Nucleus accumbens (tissue), 56 donors: ENCODE data around the gene FAM110D.
A peak's percentile ranks its signal among the peaks of the same experiment; 100 is the strongest.

ENCODE experiments used
- DNase-seq, 56 donors: peaks; one replicate each; lab custom pipeline; 2025; lab: John Stamatoyannopoulos, UW

Gene FAM110D

DNA sequence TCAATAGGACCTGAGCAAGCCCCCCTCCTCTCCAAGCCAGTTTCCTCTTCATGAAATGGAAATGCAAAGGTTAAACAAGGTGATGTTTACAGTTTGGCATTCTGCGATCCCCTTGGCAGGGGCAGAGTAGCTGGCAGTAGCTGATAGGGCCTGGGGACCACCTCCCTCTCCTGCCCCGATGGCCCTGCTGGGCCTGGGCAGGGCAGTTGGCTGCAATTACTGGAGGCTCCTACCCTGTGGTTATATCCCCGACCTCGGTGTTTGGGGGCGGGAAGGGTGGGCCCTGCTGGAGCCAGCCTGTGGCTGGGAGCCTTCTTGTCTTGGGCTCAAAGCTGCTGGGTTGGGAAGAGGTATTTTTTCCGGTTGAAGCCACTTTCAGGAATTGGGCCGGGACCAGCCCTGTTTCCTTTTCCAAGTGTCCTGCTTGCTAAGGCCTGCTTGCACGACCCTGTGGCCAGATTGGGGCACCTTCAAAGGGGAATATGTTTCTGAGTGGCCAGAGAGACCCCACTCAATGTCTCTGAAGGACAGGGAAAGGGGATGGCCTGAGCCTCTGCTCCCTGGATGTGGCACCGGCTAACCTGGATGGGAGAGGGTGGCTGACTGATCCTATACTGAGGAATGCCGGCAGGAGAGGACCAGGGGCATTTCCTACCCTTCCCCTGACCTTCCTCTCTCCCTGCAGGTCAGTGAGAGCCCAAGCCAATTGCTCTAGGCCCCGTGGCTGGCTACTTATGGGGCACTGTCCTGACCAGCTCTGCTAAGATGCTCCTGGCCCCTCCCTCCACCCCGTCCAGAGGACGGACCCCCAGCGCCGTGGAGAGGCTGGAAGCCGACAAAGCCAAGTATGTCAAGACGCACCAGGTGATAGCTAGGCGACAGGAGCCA, 1.9 kb downstream of the FAM110D start:
- peak in 1 of 56 donors; percentile 41 for DNase-seq

DNA sequence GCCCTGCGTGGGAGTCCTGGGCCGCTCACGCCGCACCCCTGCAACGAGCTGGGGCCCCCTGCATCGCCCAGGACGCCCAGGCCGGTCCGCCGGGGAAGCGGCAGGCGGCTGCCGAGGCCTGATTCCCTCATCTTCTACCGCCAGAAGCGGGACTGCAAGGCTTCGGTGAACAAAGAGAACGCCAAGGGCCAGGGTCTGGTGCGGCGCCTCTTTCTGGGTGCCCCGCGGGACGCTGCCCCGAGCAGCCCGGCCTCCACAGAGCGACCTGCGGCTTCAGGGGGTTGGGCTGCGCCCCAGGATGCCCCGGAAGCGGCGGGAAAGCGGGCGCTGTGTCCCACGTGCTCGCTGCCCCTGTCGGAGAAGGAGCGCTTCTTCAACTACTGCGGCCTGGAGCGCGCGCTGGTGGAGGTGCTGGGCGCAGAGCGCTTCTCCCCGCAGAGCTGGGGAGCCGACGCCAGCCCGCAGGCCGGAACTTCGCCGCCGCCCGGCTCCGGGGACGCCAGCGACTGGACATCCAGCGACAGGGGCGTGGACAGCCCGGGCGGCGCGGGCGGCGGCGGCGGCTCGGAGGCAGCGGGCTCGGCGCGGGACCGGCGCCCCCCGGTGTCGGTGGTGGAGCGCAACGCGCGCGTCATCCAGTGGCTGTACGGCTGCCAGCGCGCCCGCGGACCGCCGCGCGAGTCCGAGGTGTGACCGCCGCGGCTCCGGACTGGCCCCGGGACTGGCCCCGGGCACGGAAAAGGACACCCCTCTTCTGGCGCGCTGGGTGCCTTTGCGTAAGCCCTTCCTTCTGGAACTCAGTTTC, 2.7 kb downstream of the FAM110D start:
- peak in 39 of 56 donors; percentile 12 to 70 (median 42) for DNase-seq

DNA sequence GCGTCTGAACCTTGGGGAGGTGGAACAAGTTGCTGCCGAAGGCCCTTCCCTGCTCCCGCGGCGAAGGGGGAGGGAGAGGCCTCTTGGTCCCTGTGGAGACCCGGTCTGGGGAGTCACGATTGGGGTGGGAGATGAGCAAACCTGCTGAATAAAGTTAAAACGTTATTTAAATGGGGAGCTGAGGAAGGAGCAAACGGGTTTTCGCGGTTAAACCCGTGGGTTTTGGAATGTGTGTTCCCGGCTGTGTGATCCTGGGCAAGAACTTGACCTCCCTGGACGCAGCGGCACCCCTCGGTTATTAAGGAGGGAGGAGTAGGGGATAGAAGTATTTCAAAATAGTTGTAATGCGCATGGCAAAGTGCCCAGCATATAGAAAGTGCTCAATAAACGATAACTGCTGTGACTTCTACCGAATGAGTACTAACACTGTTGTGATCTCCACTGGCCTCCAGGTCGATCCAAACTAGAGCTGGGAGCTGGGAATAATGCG, 3.4 kb downstream of the FAM110D start:
- DNase-seq, result no peak

DNA sequence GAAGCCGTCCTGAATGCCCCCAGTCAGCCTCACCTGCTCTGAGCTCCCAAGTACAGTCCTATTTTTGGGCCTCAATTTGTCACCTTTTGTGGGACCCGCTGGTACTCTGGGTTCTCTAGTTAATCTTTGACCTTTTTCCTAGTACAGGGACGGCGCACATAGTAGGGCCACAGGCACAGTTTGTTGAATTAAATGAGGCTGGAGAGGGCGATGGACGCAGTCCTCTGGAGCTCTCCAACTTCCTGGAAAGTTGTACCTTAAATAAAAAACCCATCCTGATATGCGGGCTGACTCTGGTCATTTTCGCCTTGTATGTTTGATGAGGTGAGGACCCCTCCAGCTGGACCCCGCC, 4.8 kb downstream of the FAM110D start:
- no peak for DNase-seq

DNA sequence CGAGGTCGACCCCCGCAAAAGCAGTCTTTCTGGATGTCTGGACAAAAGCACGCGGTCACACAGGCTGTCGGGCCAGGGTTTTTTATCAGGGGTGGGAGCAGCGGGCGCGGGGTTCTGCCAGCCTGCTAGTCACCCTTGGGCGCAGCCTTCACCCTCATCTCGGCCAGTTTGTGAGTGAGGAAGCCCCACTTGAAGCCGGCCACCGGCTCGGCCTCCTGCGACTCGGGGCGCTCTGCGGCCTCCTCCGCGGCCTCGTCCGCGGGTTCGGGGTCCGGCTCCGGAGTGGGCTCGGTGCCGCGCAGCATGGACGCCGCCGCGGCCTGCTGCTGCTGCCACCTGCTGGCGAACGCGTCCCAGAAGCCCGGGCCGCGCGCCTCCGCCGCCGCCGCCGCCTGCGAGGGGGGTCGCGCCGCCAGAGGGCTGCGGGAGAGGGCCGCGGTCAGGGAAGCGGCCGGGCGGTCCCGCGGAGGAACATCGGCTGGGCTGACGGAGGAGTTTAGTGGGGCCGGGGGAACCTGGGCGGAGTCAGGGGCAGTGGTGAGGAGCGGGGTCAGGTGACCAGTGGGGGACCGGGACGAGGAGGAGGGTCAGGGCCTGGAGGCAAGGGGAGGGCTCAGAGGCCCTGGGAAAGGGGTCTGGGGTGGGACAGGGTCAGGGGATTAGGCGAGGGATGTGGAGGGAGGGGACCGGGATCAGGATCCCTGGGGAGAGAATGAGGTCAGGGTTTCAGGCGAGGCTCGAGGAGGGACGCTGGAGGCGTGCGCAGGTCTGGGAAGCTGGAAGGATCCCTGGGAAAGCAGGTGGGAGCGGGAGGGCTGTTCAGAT, 5.4 kb downstream of the FAM110D start:
- DNase-seq, result peak in 27 of 56 donors; percentile 11 to 63 (median 35)

DNA sequence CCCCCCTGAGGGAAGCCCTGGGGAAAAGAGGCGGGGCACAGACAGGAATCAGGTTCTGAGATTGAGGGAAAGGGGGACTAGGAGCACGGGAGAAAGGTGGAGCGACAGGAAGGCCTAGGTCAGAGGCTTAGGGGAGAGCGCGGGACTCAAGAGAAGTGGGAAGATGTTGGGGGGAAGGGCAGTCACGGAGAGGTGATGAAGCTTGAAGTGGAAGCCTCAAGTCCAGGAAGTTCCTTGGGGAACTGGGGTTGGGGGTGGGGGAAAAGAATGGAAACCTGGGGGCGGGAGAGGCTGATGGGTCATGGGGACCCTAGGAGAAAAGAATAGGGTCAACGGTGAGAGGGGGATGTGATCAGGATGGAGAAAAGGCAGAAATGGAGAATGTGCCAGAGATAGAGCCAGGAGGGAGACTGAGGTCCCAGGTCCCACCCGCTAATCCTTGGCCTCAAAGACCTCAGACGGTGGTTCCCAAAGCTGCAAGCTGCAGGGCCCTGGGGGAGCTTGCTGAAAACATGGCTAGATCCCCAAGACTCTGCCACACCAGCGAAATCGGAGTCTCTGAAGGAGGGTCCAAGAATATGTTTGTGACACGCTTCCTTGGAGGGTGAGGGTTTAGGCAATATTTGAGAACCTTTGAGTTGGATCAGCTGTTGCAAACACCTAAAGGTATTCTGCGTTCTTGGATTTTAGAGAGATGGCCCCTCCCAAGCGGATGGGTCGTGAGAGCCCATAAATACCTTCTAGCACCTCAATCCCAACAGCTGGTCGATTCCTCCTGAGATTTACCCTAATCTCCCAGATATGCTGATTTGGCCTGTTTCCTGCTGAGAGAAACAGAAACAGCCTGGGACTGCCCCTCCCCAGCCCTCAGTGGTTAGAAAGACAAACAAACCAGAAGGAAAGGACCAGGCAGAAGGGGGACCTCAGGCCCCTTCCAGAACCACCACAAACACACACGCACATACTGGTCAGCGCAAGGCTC, 6.3 kb downstream of the FAM110D start:
- no peak for DNase-seq

DNA sequence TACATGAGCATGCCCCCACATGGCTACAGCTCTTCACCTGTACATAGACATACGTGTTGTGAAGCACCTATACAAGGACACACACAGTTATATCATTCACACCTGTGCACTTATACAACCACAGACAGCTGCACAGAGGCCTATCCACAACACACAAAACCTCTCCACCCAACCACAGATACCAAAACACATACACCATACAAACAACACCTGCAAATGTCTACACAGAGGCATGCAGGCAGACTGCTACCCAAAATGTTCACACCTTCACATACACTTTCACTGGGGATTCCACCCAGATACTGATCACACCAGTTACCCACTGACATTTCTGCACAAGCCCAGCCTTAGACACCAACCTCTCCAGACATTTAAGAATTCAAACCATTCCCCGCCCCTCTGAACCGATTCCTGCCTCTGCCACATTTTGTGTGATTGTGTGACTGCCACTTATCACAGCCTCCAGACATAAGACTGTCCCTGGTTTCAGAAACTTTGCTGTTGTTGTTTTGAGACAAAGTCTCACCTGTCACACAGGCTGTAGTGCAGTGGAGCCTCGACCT, 7.9 kb downstream of the FAM110D start:
- DNase-seq, result no peak

DNA sequence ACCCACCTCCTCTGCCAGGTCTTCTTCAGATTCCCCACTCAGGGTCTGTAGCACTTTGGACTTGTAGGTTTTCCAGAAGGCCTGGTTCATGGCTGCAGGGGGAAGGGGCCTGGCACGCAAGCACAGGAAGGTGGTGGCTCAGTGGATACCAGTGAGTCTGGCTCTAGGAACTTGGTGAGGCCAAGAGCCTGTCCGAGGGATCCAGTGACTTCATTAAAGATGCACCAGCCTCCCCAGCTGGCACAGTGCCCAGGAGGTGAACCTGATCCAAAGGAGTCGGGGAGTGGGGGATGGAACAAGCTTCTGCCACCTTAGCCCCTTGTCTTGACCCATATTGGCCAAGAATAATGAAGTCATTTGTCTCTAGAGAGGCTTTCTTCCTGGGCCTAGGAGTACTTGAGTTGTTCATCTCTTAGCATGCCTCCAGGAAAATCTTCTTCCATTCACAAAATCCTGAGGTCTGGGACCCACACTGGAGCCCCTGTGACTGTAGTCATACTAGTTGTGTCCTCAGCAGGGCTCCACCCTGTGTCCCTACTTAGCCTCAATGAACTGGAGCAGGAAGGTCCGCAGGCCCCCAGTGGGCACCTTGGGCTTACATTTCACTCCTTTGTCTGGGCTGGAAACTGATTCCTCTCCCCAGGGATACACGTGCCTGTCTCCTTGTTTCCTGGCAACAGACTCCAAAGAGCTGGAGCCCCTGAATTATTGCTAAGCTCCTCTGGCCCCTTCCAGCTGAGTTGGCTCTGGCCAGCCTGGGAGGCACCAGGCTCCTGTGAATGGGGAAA, 9.7 kb downstream of the FAM110D start, which contains the start of gene C1orf232:
Gene C1orf232, minus strand, starts transcription at position 554 of the 788 bp plus-strand sequence. Its CDS starts 464 bp downstream, at position 90.
- peak in 5 of 56 donors; percentile 5 to 34 (median 12) for DNase-seq

DNA sequence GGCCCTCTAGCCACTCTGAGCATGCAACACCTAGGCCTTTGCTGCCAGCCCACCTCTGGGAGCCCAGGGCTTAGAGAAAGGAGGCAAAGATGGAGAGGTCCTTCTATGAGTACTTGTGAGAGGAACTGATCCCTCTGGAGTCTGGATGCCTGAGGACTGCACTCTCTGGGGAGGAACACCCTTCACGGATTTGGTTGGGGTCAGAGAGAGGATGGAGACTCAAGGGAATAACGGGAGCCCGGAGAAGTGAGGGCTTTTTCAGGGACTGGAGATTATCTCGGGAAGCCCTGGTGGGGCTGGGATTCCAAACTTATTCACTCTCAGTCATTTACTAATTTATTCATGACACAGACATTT, 10.3 kb downstream of the FAM110D start:
- DNase-seq, result no peak

DNA sequence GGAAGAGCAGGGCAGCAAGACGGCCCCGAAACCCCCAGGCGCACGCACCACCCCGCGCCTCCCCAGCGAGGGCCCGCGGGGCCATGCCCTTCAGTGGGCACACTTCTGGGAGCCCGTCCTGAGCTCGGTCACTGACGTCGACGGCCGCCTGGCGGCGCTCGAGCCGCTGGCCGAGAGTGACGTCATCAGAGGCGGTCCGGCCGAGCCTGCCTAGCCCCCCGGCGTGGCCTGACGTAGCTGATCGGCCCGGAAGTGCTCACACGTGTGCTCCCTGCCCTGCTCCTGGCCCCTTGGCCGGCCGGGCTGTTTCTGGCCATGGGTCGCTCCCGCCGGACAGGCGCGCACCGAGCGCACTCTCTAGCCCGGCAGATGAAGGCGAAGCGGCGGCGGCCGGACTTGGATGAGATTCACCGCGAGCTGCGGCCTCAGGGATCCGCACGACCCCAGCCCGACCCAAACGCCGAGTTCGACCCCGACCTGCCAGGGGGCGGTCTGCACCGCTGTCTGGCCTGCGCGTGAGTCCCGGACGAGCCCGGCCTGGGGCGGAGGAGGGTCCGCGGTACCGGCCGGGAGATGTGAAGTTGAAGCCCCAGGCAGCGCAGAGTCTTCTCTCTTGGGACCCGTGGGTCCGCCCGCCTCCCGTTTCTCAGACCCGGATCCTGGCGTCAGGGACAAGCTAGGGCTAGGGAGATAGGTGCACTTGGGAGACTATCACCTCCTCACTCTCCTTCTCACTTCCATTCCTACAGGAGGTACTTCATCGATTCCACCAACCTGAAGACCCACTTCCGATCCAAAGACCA, 11.0 kb downstream of the FAM110D start, which contains the start of gene ZNF593:
Gene ZNF593, plus strand, starts transcription at position 240 of the 803 bp plus-strand sequence. Its CDS starts 76 bp downstream, at position 316.
- peak in 55 of 56 donors; percentile 39 to 94 (median 81) for DNase-seq

DNA sequence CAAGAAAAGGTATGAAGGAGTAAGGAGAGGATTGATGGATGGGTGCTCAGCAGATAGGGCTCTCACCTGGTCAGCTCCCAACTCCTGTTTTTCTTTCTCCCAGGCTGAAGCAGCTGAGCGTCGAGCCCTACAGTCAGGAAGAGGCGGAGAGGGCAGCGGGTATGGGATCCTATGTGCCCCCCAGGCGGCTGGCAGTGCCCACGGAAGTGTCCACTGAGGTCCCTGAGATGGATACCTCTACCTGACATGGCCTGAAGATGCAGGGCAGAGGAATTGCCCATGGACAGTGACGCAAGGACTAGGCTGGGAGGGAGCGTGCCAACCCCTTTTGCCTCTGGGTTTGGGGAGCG, 11.6 kb downstream of the FAM110D start:
- DNase-seq, result no peak

DNA sequence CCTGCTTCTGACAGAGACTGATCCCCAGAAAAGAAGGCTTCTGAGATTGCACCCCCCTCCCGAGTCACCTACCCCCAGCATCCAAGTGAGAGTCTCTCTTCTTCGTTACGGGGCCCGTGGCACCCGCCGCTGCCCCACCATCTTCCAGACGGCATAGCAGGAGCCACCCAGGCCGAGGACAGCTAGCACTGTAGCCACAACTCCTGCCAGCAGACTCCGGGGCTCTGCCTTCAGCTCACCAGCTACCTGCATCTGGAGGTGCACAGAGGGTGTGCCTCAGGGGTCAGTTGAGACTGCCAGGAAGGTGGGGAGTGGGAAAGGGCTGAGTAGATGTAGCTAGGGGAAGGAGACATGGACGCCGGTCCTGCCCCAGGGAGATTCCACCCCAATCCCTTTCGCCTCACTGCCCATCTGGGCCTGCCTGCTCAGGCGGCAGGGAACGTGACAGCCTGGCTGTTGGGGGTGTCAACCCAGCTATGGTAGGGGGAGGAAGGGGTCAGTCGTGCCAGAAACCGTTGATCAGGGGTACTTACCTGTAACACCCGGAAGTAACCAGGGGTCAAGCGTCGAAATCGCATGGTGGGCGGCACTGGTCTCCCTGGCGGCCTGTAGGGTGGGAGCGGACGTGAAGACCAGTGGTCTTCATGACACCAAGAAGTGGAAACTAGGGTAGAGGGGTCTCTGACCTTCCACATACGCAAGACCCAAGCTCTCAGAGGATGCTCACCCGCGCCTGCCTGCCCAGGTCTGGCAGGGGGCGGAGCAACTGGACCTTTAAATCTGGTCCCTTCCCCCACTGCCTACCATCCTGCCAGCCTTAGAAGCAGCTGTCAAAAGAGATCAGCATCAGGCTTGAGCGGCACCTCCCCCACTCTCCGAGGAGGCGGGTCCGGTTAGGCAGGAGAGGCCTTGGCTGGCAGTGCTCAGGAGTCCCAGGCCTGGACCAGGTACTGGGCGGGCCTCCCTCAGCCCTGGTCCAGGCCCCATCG, 12.5 kb downstream of the FAM110D start, which contains the start of gene ZNF593OS:
Gene ZNF593OS, minus strand, starts transcription at position 749 of the 989 bp plus-strand sequence. Its CDS starts 171 bp downstream, at position 578.
- DNase-seq, result no peak

DNA sequence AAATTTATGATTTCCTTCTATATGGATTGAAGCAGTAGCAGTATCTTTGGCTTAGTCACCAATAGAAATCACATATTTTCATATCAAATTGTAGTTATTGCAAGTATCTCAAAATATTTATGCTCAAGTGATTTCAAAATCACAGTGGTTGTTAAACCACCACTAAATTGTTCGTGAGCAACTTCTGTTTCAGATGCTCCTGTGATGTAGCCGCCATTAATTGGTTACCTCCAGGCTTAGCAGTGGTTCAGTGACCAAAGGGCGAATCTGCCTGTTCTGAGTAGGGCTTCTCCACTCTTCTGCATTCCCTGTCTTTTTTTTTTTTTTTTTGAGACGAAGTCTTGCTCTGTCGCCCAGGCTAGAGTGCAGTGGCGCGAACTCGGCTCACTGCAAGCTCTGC, 16.5 kb downstream of the FAM110D start:
- DNase-seq, result no peak

DNA sequence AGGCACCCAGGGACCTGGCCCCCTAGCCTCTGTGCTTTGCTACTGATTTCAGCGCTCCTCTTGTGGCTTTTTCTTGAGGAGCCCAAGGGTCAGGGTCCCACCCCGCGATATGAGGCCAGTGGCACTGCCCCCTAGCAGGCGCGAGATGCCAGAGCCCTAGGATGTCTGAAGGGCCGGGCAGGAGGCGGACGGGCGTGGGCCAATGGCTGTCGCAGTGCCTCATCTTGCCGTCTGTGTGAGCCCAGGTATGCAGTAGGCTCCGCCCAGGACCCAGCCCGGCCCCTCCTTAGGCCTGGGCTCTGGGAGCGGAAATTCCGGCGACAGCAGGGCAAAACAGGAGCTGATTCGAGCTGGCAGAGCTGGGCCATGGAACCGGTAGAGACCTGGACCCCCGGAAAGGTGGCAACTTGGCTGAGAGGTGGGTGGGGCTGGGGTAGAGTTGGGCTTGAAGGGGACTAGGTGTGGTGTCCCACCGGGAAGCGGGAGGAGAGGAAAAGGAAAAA, 18.4 kb downstream of the FAM110D start, which contains the start of gene CNKSR1:
Gene CNKSR1, plus strand, starts transcription at position 310 of the 503 bp plus-strand sequence. Its CDS starts 57 bp downstream, at position 367.
- DNase-seq, result no peak

DNA sequence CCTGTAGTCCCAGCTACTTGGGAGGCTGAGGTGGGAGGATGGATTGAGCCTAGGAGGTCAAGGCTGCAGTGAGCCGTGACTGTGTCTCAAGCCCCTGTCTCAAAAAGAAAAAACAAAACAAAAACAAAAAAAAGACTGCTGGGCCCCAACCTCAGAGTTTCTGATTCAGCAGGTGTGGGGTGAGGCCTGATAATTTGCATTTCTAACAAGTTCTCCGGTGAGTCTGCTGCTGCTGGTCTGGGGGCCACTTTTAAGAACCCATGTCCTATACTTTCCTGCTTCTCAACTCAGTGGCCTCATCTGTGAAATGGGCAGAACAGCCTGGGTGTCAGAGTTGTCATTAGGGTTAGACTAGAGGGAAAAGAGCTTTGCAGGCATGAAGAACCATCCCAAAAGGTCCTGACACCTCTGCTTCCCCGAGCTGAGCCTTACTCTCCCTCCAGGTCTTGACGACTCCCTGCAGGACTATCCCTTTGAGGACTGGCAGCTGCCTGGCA, 21.2 kb downstream of the FAM110D start:
- DNase-seq, result no peak
